HG03520 (cell line): ENCODE measurements around the gene PRLHR.
"Not testable (repeated sequence)": the region's sequence is repeated elsewhere in the genome, so short reads cannot be mapped to it uniquely, and the experiment has no call there.

Experiments
- ATAC-seq: cut with Tn5 transposase; IDR thresholded peaks from one replicate; pipeline ENCODE4 v1.9.1; 2021; ENCODE audit warnings: mild to moderate bottlenecking, moderate library complexity; ENCODE audit not compliant: unreplicated experiment

The PRLHR gene

DNA sequence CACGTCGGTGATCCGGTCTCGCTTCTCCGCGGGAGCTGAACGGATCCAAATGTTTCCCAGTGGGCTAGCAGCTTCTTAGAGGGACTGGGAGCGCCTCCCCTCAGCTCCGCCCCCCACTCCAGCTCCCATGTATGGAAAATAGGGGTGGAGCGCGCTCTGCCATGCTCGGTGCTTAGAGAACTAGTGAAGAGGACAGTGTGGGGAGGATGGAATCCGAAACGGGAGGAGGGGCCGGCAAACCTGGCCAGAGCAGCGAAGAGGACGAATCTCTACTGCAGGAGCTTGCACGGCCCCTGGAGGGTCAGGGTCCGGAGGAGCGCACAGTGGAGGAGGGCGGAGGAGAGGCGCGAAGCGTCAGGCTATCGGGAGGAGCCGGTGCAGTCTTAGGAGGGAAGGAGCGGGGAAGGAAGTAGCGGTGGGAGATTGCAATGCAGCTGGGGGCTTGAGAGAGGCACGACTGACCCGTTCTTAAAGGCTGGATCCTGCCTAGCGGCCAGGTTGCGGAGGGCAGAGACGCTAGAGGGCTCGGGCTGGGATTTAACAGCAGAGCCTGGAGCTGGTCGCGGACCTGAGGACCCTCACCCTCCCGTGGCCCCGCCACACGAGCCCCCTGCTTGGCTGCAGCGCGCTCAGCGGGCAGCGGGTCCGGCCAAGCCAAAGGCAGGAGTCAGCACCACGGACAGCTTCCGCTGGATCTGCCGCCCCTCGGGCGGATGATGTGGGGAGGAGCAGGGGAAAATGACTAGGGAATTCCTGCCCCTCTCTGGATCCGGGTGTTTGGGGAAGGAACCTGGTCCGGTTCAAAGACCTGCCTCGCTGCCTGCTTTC lies at the start of gene PRLHR:
Gene PRLHR (minus strand): TSS at position 51 of the 828 bp plus-strand sequence. CDS start 404 bp downstream, outside the sequence.
- ATAC-seq: no peak

DNA sequence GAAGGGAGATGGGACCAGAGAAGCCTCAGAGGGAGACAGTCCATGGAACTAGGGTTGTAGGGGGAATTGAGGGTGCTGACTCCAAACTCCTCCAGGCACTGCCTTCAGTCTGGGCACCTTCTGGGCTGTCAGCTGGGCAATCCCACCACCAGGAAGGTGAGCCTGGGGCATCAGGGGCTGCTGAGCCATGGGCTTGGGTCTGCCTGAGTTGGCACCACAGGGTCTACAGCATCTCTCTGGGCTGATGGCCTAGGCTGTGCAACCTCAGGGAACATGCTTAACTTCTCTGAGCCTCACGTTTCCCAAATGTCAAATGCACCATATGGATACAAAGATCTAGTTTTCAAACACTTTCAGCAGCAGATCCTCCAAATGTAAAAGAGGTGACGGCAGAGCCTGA lies 46.8 kb upstream of the PRLHR start:
- ATAC-seq: no peak

DNA sequence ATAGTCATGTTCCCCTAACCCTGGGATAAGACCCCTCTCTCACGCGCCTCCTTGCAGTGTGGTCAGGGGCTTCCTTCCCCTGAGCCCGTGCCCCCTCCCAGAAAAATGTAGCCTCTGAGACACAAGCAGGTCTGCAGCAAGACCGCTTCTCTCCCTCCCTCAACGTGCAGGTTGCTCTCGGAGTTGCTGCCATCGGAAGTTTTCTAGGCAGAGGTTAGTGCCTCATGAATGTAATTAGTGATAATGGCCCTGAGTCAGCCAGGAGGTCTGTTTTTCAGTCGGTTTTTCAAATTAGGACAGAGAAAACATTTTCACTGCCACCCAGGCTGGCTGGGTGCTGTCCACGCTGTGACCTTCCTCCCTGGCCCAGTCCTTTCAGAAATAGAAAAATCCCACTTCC lies 43.2 kb upstream of the PRLHR start:
- ATAC-seq: no peak

DNA sequence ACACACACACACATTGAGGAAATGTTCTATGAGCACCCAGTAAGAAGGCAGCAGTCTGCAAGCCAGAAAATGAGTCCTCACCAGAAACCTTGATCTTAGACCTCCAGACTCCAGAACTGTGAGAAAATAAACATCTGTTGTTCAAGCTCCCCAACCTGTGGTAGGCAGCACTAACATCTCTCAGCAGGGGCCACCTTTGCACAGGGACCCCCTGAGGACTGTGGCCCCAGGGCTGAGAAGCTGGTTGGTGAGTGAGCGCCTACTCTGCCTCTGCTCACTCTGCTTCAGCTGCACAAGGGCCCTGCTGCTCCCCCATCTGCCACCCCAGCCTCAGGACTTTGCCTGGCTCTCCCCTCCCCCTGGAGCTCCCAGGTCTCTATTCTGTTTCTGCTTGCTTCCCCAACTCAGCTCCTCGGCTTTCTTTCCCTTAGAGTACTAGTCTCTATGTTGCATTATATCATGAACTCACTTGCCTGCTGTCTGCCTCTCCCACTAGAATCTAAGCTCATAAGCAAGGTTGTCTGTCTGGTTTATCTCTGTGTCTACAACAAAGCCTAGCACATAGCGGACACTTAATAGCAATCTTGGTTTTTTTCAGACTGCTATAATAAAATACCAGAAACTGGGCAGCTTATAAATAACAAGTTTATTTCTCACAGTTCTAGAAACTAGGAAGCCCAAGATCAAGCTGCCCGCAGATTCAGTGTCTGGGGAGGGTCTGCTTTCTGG lies 40.4 kb upstream of the PRLHR start:
- ATAC-seq: no peak

DNA sequence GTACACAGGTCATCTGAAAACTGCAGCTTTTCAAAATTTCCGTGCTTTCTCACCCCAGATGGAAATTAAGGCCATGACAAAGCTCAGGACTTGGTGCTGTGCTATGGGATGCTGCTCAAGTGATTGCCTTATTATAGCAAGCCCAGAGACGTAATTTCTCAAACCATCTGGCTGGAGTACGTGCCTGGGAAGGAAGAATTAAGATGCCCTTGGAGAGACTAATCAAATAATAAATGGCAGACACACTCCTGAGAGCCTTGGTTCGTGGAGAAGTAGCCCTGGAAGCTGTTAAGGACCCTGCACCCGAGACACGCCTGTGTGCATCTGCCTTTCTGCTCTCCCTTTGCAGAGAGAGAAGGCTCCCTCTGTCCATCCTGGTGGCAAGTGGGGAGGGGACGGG lies 38.3 kb upstream of the PRLHR start:
- ATAC-seq: no peak

DNA sequence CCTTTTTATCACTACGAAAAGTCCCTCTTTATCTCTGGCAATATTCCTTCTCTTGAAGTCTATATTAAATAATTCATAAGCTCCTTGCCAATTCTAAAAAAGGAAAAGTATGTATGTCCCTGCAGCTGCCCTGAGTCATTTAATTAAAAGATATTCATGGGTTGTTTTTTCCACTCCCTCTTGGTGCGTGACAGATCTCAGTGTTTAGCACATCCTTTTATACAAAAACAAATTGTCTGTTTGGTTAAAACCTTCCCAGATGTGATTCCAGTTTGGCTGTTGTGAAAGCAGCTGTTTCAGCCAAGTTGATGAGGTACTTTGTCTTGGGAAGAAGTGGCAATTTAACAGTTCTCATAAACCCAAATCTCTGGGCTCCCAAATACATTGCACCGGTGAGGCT lies 33.8 kb upstream of the PRLHR start:
- no peak for ATAC-seq

DNA sequence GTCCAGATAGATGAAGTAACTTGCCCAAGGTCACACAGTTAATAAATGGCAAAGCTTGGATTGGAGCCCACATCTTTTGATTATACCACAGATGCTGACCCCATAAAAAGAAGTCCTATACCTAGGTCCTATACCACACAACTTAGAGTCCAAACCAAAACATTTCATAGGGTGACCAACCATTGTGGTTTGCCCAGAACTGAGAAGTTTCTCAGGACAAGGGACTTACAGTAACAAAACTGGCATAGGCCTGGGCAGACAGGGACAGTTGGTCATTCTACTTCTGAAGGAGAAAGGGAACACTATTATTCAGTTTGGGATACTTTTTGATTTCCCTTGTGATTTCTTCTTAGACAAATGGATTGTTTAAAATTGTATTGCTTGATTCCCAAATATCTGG lies 32.9 kb upstream of the PRLHR start:
- no peak for ATAC-seq

DNA sequence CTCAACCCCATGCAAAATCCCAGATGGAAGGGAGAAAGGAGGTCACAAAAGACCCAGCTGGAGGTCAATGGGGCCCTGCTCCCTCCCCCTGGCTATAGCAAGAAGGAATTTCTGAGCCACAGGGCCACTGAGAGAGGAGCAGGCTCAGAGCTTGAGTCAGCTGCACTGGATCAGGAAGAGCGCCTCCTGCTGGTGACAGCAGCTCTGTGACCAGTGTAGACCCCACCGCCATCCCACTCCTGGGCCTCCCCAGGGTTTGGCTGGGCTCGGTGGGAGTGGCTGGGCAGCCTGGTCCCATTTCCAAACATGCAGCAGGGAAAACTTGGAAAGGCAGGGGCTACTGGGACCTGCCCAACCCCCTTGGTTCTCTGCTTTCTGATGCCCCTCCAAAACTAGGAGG lies 31.5 kb upstream of the PRLHR start:
- no peak for ATAC-seq

DNA sequence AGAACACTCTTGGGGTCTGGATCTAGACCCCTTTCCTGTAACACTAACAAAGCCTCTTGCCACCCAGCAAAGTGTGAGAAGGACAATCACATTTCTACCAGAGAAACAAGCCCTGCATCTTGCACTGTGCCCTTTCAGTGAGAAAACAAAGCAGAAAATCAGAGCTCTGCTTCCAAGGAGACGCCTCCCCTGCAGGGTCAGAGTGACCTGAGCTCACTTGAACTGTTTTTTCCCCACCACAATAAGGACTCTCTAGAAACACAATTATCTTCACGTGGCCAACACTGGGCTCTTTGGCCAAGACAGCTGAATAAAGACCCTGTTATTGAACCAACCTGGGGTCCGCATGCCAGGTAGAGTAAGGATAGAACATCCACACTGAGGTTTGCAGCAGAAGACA lies 30.1 kb upstream of the PRLHR start:
- ATAC-seq: no peak

DNA sequence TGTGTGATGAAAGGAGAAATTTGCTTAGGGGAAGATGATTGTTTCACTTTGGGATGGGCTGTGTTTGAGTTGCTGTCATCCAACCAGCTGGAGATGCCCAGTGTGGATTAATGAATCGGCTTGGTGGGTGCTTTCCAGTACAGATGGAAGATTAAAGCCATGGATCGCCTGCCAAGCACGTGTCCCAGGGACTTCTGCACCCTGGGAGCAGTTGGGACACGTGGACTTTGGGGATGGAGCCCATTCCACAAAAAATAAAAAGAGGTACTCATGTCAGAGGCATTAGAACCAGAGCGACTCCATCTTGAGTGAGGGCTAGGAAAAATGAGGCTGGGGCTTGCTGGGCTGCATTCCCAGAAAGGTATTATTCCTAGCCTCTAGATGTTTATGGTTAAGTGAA lies 29.3 kb upstream of the PRLHR start:
- ATAC-seq: no peak

DNA sequence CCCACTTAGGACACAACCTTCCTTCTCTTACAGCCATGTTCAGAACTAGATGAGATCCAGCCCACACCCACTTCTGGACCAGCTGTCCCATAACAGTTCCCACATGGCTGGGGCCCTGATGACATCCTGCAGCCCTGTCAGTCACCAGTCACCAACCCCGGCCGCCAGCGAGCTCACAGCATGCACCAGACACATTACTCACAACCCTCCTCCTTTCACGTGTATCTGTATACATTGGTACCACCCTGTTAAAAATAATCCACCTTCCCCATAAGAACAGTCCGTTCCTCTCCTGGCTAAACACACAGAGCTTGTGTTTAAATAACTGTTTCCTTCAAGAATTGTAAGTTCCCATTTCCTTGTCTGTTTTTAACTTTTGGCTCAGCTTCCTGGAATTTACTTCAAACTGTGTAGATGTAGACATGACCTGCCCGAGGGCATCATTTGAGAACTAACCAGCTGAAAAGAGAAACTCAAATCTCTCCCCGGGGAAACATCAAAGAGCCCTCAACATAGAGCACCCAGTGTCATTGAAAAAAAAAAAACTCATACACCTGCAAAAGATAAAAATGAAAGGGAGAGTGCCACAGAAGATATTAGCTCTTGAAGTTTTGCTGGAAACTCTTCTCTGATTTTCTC lies 26.0 kb upstream of the PRLHR start:
- no peak for ATAC-seq

DNA sequence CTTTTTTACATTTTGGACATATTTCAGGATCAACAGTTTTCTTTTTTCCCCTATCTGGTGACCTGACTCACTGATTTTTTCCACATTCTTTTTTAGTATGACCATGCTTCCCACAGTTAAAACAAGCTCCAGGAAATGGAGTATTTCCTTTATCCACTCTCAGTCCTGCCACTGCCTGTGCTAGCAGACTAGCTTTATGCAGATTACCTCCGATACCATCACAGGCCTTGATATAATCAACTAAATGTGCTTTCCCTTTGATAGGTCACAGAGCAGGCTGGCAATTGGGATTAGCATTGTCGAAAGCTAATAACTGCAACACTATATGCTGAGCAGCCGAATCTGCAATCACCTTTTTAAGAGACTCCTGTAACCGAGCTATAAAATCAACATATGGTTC lies 18.4 kb upstream of the PRLHR start:
- not testable (repeated sequence) for ATAC-seq

DNA sequence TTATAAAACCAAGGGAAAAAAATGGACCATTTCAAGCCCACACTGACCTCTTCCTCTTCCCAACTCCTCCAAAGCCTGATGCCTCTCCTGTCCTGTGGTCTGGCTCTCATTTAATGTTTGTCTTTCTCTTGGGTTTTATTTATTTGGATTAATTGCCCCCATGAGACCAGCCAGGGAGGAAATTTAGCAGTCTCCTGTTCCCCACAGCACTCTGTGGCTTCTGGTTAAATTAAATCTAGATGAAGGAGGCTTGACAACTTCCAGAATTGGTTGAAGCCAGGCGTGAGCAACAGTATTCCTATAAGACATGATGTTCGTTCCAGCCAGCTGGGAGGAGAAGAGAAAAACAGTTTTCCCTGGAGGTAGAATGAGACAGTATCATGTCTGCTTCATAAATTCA lies 15.1 kb upstream of the PRLHR start:
- ATAC-seq: no peak

DNA sequence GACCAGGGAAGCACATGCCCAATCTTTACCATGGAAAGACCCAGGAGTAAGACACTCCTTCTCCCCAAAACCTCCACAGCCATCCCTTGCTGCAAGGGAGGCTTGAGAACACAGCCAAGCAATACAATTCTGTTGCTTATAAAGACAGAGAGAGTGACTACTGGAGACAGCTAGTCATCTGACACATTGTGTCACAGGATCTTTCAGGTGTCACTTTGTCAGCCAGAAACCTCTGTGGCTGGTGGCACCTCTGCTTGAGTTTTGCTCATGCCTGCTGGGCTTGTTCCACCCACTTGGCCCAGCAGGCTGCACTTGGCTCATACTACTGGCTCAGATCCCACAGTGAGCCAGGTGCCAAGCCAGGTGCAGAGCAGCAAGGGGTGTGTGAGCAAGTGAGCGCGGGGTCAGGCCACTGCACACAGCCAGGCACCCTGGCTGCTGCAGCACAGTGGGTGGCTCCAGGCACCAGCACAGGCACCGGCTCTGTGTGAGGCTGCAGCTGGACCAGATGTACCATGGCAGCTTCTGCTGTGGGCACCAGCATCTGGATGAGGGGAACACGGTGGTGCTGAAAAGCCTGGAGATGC lies 12.4 kb upstream of the PRLHR start:
- no peak for ATAC-seq

DNA sequence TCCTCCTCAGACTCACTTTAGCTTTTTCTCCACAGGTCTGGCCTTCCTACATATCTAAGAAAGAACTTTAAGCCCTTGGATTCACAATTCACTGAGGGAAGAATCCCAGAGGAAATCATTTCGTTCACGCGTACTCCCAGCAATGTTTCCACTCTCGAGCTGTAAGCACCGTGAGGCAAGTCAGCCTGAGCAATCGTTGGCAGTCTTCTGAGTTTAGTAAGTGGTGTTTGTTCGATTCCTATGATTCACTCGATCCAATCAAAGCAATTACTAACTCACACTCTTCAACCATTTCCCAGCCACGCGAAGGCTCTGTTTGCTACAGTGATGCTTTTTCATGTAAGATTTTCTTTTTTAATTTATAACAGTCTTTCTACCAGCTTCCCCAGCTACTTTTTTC lies 10.2 kb upstream of the PRLHR start:
- no peak for ATAC-seq

DNA sequence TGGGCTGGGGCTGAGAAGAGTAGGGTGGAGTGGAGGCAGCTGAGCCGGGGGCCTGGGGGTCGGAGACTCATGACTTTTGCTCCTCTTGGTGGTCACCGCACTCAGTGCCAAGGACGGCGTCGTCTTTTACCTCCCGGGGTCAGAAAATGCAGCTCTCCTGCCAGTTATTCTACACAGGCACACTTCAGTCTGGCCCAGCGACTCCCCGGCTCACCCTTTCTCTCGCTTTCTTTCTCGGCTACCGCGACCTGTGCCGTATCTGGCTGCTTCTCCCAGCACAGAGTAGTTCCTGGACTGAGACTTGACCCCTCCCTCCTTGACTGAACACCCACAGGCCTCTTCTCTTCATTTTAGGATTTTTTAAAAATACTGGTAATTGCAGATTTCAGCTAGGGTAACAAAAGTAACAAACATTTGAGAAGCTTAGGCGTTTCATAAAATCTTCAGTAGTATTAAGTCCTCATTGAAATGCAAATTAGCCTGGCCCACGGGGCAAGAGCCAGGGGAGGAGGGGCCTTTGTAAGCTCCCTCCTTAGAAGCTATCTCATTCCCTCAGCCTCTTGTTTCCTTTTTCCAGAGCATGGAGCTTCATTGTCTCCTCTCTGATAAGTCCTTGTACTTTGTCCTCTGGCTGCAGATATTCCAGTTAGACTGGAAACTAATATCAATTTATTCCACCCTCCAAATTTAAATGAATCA lies 1.1 kb upstream of the PRLHR start:
- no peak for ATAC-seq

DNA sequence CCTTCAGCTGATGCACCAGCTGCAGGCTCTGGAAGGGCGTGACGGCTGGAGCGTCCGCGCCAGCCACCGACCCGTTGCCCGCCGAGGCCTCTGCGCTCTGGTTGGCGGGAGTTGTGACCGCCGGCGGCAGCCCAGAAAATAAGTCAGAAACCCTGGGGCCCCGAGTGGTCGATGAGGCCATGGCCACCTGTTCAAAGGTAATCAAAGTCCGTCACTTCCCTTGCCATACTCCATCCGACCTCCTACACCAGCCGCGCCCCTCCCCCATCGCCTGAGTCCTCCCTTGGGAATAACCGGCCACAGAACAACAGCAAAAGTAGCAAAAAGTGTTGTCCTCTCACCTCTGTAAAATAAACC lies 406 bp downstream of the PRLHR start:
- no peak for ATAC-seq

DNA sequence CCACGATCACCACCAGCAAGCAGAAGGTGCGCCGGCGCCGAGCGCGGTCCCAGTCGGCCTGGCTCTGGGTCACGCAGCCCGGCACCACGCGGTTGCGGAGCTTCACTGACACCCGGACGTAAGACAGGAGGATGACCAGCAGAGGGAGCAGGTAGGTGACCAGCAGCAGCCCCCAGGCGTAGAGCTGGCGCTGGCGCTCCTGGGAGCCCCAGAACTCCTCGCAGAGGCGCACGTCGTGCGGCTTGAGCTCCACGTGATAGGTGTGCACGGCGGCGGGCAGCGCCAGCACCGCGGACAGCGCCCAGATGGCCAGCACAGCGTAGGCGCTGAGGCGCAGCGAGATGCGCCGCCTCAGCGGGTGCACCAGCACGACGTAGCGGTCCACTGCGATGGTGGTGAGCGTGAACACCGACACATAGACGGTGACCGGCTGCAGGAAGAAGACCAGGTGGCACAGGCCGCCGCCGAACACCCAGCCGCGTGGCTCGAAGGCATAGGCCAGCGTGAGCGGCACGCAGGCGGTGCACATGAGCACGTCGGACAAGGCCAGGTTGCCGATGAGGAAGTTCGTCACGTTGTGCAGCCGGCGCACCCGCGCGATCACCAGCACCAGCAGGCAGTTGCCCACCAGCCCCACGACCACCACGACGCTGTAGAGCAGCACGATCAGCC lies 920 bp downstream of the PRLHR start:
- ATAC-seq: no peak

DNA sequence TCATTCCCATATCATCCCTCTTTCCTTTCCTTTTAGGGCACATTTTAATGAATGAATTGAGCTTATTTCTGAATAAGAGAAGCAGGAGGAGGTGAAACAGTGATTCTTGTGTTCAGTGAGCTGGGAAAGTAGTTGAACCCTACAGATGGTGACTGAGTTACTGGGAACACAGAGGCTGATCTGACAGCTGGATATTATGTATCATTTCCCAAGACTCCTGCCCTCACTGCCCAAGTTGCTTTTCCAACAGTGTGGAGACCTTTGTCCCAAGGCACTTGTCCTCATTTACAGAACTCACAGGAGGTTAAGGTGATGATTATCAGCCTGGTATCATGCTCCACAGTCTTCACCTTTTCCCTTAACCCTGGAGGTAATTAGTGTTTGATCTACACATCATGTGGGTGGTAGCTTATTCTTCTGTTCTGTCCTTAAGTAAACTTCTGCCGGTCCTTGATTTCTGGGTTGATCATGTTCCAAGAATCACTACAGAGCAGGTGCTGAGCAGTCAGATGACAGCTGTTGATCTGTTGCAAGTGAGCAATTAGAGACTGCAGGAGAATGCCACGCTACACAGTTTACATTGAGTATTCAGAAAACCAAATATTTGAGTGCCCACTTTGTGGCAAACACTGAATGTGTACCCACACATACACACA lies 2.6 kb downstream of the PRLHR start:
- no peak for ATAC-seq

DNA sequence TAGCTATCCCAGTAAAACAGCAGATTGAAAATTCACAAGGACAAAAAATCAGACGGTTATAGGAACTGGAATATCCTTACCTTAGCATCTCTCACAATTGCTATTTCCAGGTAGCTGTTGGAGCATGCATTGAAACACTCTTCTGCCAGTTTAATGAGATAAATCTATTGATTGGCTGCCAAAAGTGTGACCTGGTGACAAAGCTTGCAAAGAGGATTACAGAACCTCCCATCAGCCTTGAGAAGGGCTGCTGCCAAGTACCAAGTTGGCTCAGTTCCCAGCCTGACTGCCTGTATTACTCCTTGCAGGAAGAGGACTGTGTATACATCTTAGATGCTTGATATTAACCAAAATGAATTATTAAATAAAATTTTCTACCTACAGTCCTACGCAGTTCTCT lies 5.1 kb downstream of the PRLHR start:
- ATAC-seq: no peak
